ENCODE data around the gene C1orf232. TPM values are rescaled to one million over a fixed set of nuclear protein-coding genes. Genes with fewer than 3 reads are reported as not detected.

Gene C1orf232
- total RNA-seq, 1 donor from 2014 or later: not detected

DNA sequence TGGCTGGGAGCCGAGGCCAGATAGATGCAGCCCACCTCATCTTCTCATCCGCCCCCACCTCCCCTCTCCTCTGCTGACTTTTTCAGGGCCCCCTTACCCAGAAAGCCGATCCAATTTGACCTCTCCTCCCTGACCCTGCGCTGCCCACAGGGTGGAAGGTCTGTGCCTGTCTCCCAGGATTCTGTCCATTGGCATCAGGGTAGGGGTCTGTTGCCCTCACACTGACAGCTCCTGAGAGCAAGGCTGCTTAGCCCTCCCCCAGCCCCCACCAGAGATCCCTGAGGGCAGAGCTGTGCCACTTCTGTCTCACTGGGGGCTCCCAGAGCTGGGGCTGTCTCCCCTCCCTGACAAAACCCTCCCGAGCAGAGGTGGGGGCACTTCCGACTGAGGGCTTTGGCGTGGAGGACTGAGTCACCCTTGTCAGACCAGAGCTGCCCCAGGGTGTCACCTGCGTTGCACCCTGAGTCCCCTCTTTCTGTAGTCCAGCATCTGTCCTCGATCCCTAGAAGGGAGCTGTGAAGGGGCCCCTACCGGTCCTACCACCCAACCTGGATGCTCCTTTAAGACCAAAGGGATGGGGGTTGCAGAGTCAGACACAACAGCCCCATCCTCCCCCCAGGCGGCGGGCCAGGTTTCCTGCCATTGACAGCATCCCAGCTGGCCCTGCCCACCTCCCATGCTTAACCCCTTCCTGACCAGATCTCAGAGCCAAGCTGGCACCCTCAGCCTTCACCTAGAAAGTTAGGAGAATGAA lies 12.3 kb downstream of the C1orf232 start:
- no peak for DNase-seq (ENCODE audit: low read depth)

DNA sequence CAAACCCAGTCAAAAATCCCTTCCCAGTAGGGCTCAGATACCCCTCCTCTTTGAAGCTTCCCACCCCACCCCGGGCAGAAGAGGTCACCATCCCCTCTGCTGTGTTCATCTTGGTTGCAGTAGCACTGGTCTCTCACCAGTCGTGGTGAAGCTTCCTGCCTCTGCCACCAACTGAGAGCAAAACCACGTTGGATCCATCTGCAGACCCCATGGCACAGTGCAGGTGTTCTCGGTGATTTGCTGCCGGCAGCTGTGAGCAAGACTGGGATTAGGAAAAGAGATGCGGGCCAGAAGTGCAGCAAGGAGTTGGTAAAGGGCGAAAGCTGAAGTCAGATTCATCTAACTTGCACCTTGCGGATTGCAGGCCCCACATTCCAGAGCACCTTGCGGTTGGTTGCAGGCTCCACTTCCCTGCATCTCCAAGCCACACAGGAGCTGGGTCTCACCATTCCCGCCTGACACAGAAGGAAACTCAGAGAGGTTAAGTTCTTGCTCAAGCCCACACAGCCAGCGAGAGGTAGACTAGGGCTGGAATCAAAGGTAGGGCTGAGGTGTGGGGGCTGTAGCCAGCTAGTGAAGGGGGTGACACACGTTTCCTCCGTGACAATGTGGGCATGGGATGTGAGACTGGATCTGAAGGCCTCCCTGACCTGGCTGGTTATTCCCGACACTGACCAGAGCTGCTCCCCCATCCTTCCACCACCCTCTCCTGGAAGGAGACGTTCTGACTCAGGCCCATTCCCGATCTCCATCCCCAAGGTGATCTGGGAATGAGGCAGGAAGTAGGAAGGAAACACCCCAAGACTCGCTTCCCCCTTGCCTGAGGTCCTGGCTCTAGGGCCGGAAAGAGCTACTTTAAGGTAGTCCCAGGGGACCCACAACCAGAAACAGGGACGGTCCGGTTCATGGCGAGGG lies 13.1 kb downstream of the C1orf232 start:
- no peak for DNase-seq (ENCODE audit: low read depth)

DNA sequence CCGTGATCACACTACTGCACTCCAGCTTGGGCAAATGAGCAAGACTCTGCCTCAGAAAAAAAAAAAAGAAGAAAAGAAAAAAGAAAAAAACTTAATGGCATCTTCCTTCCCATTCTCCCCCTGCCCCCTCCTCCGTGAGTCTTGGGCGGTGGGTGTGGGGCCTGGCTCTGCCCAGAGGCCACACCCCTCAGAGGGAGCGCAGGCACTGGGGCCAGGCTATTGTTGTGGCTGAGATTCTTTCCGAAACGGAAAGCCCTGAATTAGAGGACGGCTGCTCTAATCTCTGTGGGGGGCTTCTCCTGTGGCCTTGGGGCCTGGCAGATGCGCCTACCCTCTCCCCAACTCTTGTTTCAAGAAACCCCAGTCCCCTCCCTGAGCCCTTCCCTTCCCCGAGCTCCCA lies 14.0 kb downstream of the C1orf232 start:
- no peak for DNase-seq (ENCODE audit: low read depth)

DNA sequence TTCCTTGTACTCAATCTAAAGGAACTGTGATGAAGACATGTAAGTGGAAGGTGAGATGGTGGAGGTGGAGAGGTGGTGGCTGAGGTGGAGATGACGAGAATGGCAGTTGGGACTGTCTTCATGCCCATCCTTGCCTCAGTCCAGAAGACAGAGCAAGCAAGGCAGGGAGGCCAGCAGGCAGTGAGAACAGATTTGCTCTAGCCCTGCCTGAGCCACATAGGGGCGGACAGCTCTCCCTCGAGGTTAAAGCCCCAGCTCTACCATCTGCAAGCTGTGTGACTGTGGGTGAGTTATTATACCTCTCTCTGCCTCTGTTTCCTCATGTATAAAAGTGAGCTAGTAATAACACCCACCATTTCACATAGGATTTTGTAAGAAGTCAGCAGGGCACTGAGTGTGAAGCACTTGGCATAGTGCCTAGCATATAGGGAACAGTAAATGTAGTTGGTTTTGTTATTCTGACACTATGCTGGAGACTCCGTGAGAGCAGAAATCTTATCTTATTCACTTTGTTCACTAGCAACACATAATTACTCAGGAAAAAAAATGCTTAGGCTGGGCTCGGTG lies 14.7 kb downstream of the C1orf232 start:
- no peak for DNase-seq (ENCODE audit: low read depth)

DNA sequence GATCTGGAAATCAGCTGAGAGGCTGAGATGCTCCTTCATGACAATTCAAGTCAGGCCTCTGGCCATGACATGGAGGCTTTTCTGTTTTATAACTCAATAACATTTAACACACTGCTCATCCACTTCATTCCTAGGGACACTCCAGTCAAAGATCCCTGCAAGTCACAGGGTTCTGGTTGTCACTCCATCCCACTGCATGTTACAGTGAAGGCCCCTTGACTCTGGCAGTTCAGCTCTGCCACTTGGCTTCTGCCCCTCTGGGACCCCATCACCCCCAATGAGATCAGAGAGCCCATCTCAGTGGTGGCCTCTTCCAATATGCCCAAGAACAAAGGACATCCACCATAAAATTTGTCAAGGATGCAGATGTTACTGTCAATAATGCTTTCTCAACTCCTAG lies 19.9 kb downstream of the C1orf232 start:
- DNase-seq (ENCODE audit: low read depth): no peak

DNA sequence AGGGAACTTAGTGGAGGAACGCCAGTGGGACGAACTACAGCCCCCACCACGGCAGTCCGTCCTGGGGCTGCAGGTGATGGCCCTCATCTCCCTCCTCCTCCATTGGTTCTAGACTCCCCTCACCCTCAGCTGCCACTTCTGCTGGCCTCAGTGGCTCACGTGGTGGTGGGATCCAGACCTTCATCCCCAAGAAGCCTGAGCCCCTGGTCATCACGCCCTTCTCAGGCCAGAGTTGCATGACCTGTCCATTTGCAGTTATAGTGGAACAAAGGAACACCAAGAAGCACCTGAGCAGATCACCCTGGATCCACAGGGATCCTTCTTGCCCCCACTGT lies 22.8 kb downstream of the C1orf232 start:
- DNase-seq (ENCODE audit: low read depth): no peak

DNA sequence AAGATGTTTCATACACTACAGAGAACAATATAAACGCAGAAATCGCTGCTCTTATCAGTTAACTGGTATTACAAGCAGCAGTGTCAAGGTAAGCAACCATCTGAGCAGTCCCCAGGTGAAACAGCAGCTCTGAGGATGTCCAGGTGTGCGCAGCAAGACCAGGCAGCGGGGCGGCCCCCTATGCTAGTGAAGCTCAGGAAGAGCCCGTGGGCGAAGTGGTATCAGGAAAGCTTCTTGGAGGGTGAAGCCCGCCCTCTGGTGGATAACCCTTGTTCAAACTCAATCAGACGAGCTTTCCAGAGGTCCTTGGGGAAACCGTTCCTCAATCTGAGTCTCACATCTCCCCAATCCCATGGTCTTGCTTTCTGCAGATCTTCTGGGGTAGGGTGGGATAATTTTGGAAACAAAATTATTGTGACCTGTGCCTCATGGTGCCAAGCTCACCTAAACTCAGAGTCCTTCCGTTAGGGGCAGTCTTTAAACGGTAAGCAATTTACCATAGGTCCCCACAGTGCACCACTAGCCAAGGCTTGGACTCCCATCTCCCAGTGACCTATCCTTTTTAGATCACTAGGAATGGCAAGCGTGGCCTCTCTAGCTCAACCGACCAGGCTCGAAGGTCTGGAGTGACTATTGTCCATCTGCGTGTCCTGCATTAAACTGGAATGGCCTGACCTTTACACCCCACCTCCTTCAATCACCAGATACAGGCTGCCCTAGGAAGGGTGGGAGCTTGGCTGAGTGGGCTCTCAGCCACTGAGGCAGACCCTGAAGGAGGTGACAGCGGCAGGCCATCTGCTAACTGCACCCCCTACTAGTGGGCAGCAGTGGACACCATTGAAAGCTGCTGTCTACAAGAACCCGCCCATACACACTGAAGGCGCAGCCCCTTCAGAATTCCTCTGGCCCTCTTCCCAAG lies 23.5 kb downstream of the C1orf232 start:
- DNase-seq (ENCODE audit: low read depth): peak; percentile 74

DNA sequence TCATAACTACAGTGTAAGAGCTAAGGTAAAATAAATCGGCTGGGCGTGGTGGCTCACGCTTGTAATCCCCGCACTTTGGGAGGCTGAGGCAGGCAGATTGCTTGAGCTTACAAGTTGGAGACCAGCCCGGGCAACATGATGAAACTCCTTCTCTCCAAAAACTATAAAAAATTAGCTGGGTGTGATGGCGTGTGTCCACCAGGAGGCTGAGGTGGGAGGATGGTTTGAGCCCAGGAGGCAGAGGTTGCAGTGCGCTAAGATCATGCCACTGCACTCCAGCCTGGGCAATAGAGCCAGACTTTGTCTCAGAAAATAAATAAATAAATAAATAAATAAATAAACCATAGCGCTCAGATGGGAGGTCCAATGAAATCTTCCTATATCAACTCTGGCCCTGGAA lies 26.6 kb downstream of the C1orf232 start:
- DNase-seq (ENCODE audit: low read depth): no peak

DNA sequence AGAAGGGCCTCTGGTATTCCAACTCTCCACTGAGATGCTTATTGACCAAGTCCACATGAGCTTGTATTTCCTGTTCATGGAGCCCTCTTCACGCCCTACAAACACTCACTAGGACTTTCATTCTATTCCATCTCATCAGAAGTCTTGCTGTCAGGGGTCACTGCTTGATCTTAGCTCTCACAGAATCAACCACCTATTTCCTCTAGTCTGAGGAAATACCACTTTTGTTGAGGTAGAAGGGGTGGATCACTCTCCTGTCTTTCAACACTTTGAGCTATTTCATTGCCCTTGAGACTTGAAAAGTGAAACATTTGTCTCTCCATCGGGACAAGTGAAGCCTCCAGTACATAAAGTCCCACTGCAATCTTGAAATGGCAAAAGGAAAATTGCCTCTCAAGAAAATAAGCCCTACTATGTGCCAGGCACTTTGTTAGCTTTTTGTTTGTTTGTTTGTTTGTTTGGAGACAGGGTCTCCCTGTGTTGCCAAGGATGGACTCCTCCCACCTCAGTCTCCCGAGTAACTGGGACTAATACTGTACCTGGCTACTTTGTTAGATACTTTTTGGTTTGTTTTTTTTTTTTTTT lies 29.7 kb downstream of the C1orf232 start:
- DNase-seq (ENCODE audit: low read depth): no peak

DNA sequence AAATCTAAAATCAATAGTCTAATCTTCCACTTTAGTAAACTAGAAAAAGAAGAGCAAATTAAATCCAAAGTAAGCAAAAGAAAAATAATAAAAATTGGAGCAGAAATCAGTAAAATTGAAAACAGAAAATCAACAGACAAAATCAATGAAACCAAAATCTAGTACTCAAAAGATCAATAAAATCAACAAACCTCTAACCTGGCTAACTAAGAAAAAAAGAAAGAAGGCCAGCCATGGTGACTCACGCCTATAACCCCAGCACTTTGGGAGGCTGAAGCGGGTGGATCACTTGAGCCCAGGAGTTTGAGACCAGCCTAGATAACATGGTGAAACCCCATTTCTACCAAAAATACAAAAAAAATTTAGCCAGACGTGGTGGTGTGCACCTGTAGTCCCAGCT lies 34.3 kb downstream of the C1orf232 start:
- DNase-seq (ENCODE audit: low read depth): no peak

DNA sequence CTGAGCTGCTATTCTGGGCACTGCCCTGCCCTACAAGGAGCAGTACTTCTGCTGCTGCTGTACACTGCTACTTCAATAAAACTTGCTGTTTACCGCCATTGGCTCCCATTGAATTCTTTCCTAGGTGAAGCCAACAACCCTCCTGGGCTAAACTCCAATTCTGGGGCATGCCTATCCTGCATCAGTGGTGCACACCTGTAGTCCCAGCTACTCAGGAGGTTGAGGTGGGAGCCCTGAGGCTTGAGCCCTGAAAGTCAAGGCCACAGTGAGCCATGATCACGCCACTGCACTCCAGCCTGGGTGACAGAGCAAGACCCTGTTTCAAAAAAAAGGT lies 36.0 kb downstream of the C1orf232 start:
- DNase-seq (ENCODE audit: low read depth): no peak

DNA sequence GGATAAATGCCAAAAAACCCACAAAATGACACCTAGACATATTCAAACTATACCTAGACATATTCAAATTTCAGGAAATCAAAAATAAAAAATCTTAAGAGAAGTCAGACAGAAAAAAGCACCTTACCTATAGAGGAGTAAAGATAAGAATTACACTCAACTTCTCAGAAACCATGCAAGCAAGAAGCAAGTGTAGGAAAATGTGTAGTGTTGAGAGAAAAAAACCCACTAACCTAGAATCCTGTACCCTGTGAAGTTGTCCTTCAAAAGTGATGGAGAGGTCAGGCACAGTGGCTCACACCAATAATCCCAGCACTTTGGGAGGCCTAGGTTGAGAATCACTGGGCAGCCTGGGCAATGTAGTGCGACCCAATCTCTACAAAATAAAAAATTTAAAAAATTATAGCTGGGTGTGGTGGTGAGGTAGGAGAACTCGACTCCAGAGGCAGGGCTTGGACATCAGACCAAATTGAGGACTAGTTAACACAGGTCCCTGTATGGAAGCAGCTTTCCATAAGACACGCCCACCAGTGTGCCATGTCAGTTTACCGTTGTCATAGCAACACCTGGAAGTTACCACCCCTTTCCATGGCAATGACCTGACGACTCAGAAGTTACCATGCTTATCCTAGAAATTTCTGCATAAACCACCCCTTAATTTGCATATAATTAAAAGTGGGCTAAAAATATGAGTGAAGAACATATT lies 36.5 kb downstream of the C1orf232 start:
- DNase-seq (ENCODE audit: low read depth): no peak

DNA sequence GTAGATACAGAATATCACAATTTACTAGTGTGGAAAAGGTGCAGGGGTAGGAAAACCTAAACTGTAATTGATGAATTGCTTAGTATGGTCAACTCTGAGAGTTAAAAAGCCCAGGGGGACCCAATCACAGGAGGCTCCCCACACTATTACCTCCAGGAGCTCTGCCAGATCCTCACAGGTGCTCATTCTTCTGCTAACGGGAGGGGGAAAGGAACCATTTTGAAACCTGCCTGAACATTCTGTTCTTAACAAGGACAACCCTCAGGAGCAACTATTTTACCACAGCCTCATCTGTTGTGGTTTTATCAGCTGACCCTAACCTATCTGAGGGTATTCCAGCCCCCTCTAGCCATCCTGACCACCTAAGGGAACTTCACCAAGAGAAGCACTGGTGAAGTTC lies 38.1 kb downstream of the C1orf232 start:
- no peak for DNase-seq (ENCODE audit: low read depth)

DNA sequence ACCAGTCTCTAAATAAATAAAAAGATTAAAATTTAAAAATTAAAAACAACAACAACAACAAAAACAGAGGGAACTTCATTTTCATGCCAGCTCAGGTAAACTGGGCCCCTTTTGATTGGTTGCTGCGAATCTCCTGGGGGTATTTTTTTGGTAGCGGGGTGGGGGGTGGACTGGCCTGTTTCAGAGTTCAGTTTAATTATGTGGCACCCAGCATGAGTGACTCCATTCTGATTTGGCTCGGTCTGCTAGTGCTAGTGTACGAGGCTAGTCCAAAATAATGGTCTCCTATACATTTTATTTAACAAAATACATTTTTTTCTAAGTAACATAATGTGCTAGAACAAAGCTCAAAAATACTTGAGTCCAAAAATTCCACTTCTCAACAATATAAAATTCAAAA lies 39.0 kb downstream of the C1orf232 start:
- DNase-seq (ENCODE audit: low read depth): no peak

DNA sequence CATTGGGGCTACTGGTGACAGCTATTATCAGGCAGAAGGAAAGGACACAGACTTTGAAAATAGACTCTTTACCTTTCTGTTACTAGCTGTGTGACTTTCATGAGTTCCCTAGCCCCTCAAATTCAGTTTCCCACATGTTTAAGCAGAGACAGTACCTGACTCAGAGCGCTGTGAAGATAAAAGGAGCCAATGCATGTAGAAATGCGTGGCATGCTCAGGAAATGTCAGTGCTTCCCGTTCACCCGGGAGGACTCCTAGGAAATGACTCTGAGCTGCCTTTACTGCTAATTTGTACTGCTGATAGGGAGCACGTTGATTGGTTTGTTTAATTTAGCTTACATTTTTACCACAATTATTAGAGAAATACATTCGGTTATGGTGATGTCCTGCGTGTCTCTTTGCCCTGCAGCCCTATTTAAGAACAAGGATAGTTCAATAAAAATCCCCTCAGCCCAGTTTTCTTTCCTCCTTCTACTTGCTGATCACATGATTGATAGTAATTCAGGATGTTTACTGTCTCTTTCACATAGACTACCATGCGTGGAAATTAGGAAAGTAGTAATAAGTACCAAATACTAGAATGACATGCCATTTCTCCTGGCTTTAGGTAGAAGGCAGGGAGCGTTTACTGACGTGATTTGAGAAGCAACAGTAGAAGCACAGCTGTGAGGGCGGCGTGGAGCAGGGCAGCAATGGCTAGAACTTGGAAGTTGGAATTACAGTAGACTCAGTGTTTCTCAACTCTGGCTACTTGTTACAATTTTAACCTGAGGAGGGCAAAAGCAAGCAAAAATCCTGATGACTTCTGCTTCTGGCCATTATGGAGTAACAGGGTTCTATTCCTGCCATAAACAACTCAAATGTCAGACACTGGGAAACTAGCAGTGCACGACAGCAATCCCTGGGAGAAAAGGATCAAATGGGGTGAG lies 41.3 kb downstream of the C1orf232 start:
- DNase-seq (ENCODE audit: low read depth): no peak

DNA sequence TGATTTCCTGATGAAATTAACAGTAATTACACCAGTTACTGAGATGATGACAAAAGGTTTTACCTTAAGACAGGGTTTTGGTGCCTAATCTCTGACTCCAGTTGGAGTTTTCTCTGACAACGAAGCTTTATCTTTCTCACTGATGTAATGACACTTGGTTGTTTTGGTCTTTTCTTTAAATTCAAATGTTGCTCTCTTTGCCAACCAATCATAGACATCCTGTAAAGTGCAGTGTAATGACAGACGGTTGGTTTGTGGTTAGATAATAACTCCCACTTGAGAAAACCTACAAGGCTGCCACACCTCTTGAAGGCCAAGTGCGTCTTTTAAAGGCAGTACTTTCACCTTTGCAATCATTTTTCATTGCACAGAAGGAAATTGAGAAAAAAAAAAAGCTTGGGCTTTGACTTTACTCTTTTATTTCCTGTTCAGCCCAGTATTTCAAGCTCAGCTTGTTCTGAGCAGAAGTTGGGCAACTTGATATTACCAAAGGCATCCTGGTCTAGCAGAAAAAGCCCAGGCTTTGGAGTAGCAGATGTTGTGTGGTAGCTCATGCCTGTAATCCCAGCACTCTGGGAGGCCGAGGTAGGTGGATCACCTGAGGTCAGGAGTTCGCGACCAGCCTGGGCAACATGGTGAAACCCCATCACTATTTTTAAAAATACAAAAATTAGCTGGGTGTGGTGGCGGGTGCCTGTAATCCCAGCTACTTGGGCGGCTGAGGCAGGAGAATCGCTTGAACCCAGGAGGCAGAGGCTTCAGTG lies 42.3 kb downstream of the C1orf232 start:
- peak; percentile 54 for DNase-seq (ENCODE audit: low read depth)

DNA sequence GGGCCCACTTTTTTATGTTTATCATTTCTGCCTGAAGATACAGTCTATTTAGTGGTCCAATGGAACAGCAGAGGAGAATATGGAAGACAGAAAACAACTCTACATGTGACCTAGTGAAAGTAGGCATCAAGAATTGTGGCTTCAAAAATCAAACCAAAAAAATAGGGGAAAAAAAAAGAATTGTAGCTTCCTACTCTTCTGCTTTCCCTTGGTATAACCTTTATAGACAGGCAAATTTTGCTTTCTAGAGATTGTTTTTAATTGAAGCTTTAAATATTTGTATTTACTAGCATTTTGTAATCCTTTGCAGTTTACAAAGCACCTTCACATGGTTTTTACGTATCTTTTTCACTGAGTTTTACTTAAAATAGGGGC lies 42.8 kb downstream of the C1orf232 start:
- DNase-seq (ENCODE audit: low read depth): no peak

DNA sequence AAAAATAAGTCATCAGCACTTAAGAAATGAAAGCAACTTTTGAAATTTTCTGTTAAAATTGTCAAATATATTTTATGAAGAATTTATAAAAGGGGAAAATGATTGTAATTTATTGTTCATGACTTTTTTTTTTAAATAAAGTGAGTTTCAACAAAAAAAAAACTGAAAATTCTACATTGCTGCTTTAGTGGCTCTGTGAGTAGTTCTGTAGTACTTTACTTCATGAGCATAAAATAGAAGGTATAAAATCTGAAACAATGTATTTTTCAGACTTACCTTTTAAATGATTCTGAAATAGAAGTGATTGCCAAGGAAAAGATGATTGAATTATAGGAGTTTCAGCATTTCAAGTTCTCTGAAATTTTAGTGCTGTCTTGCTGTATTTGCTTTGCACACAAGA lies 43.4 kb downstream of the C1orf232 start:
- DNase-seq (ENCODE audit: low read depth): no peak

Measured in renal cortical epithelial cell (primary cell).